ENCODE results near the gene CD300LF. TPM values are rescaled to one million over a fixed set of nuclear protein-coding genes. Genes with fewer than 3 reads are reported as not detected.

The CD300LF gene
- total and polyA plus RNA-seq, 4 donors: 0.53 to 1.5 (median 0.82) TPM

- under 1% methylated on average over 34 of the region's 34 CpGs for WGBS (ENCODE audit: insufficient coverage)
Observed at GRCh38 chr17:74748279-74748528, 35.5 kb upstream of the CD300LF start.

GRCh38 chr17:74746922-74747321 is 34.2 kb upstream of the CD300LF start:
- peaks cover 57% of the 10 kb centered on the region for H3K4me1 ChIP-seq (ENCODE audit: control insufficient read depth, insufficient read depth, low read length)
- H3K27me3 ChIP-seq (ENCODE audit: control insufficient read depth, insufficient read depth, low read length): peaks cover 40% of the 10 kb centered on the region

More at GRCh38 chr17:74748279-74748528, 35.5 kb upstream of the CD300LF start:
- Histone ChIP-seq H3K9me3 (ENCODE audit: control insufficient read depth, insufficient read depth, low read length) (no peaks in the 10 kb centered on the region), H3K4me1 (ENCODE audit: control insufficient read depth, insufficient read depth, low read length) (peaks cover 68% of the 10 kb centered on the region), H3K36me3 (ENCODE audit: control insufficient read depth, insufficient read depth, low read length) (peaks cover 17% of the 10 kb centered on the region), H3K27ac (ENCODE audit: low read depth, low read length) (peak overlapping the region; percentile 61), H3K4me3 (ENCODE audit: low read depth, low read length) (peak overlapping the region; percentile 52), H3K27me3 (ENCODE audit: control insufficient read depth, insufficient read depth, low read length) (peaks cover 38% of the 10 kb centered on the region)
- no peak for DNase-seq (ENCODE audit: low read depth in 4 of 6, low spot score in 6 of 6)

GRCh38 chr17:74746376-74746775 is 33.7 kb upstream of the CD300LF start:
- no peak overlapping the region for H3K27ac ChIP-seq (ENCODE audit: low read depth, low read length)
- peaks cover 51% of the 10 kb centered on the region for H3K4me1 ChIP-seq (ENCODE audit: control insufficient read depth, insufficient read depth, low read length)
- DNase-seq (ENCODE audit: low read depth in 4 of 6, low spot score in 6 of 6): no peak

More at GRCh38 chr17:74746922-74747321, 34.2 kb upstream of the CD300LF start:
- Histone ChIP-seq H3K9me3 (ENCODE audit: control insufficient read depth, insufficient read depth, low read length) (no peaks in the 10 kb centered on the region), H3K4me3 (ENCODE audit: low read depth, low read length) (no peak overlapping the region), H3K36me3 (ENCODE audit: control insufficient read depth, insufficient read depth, low read length) (peaks cover 9% of the 10 kb centered on the region), H3K27ac (ENCODE audit: low read depth, low read length) (peak overlapping the region; percentile 25)
- WGBS (ENCODE audit: insufficient coverage): 35% methylated on average over 6 of the region's 6 CpGs
- DNase-seq (ENCODE audit: low read depth in 4 of 6, low spot score in 6 of 6): no peak

GRCh38 chr17:74745548-74746177 is 32.9 kb upstream of the CD300LF start:
- H3K4me1 ChIP-seq (ENCODE audit: control insufficient read depth, insufficient read depth, low read length): peaks cover 45% of the 10 kb centered on the region
- WGBS (ENCODE audit: insufficient coverage): 100% methylated on average over 2 of the region's 8 CpGs
- no peak for DNase-seq (ENCODE audit: low read depth in 4 of 6, low spot score in 6 of 6)
- H3K9me3 ChIP-seq (ENCODE audit: control insufficient read depth, insufficient read depth, low read length): no peaks in the 10 kb centered on the region
- peaks cover 3% of the 10 kb centered on the region for H3K36me3 ChIP-seq (ENCODE audit: control insufficient read depth, insufficient read depth, low read length)
- no peak overlapping the region for H3K4me3 ChIP-seq (ENCODE audit: low read depth, low read length)
- H3K27ac ChIP-seq (ENCODE audit: low read depth, low read length): no peak overlapping the region
- H3K27me3 ChIP-seq (ENCODE audit: control insufficient read depth, insufficient read depth, low read length): peaks cover 47% of the 10 kb centered on the region

More at GRCh38 chr17:74746376-74746775, 33.7 kb upstream of the CD300LF start:
- H3K4me3 ChIP-seq (ENCODE audit: low read depth, low read length): no peak overlapping the region
- H3K9me3 ChIP-seq (ENCODE audit: control insufficient read depth, insufficient read depth, low read length): no peaks in the 10 kb centered on the region
- peaks cover 43% of the 10 kb centered on the region for H3K27me3 ChIP-seq (ENCODE audit: control insufficient read depth, insufficient read depth, low read length)
- 80% methylated on average over 5 of the region's 5 CpGs for WGBS (ENCODE audit: insufficient coverage)
- peaks cover 4% of the 10 kb centered on the region for H3K36me3 ChIP-seq (ENCODE audit: control insufficient read depth, insufficient read depth, low read length)

- Histone ChIP-seq H3K4me3 (ENCODE audit: low read depth, low read length) (peak overlapping the region; percentile 1), H3K36me3 (ENCODE audit: control insufficient read depth, insufficient read depth, low read length) (peaks cover under 1% of the 10 kb centered on the region), H3K27ac (ENCODE audit: low read depth, low read length) (peak overlapping the region; percentile 11), H3K27me3 (ENCODE audit: control insufficient read depth, insufficient read depth, low read length) (peaks cover 52% of the 10 kb centered on the region), H3K4me1 (ENCODE audit: control insufficient read depth, insufficient read depth, low read length) (peaks cover 38% of the 10 kb centered on the region), H3K9me3 (ENCODE audit: control insufficient read depth, insufficient read depth, low read length) (no peaks in the 10 kb centered on the region)
- 14% methylated on average over 18 of the region's 24 CpGs for WGBS (ENCODE audit: insufficient coverage)
- peak in 2 of 6 donors; percentile 57 to 84 for DNase-seq (ENCODE audit: low read depth in 4 of 6, low spot score in 6 of 6)
Observed at GRCh38 chr17:74744714-74745547, 32.2 kb upstream of the CD300LF start.

GRCh38 chr17:74744349-74744713 is 31.6 kb upstream of the CD300LF start:
- H3K27ac ChIP-seq (ENCODE audit: low read depth, low read length): no peak overlapping the region
- peaks cover 46% of the 10 kb centered on the region for H3K27me3 ChIP-seq (ENCODE audit: control insufficient read depth, insufficient read depth, low read length)
- H3K9me3 ChIP-seq (ENCODE audit: control insufficient read depth, insufficient read depth, low read length): no peaks in the 10 kb centered on the region
- WGBS (ENCODE audit: insufficient coverage): 22% methylated on average over 1 of the region's 2 CpGs
- no peaks in the 10 kb centered on the region for H3K36me3 ChIP-seq (ENCODE audit: control insufficient read depth, insufficient read depth, low read length)
- peaks cover 32% of the 10 kb centered on the region for H3K4me1 ChIP-seq (ENCODE audit: control insufficient read depth, insufficient read depth, low read length)
- DNase-seq (ENCODE audit: low read depth in 4 of 6, low spot score in 6 of 6): no peak
- no peak overlapping the region for H3K4me3 ChIP-seq (ENCODE audit: low read depth, low read length)

- Histone ChIP-seq H3K27me3 (ENCODE audit: control insufficient read depth, insufficient read depth, low read length) (peaks cover 47% of the 10 kb centered on the region), H3K4me3 (ENCODE audit: low read depth, low read length) (no peak overlapping the region), H3K4me1 (ENCODE audit: control insufficient read depth, insufficient read depth, low read length) (peaks cover 31% of the 10 kb centered on the region), H3K9me3 (ENCODE audit: control insufficient read depth, insufficient read depth, low read length) (no peaks in the 10 kb centered on the region), H3K27ac (ENCODE audit: low read depth, low read length) (no peak overlapping the region), H3K36me3 (ENCODE audit: control insufficient read depth, insufficient read depth, low read length) (no peaks in the 10 kb centered on the region)
- WGBS (ENCODE audit: insufficient coverage): no CpG with 5 or more reads among the region's 2 CpGs
- DNase-seq (ENCODE audit: low read depth in 4 of 6, low spot score in 6 of 6): no peak
Observed at GRCh38 chr17:74743755-74744154, 31.0 kb upstream of the CD300LF start.

GRCh38 chr17:74742978-74743545 is 30.3 kb upstream of the CD300LF start:
- no peak for DNase-seq (ENCODE audit: low read depth in 4 of 6, low spot score in 6 of 6)
- no peaks in the 10 kb centered on the region for H3K9me3 ChIP-seq (ENCODE audit: control insufficient read depth, insufficient read depth, low read length)
- peaks cover 37% of the 10 kb centered on the region for H3K4me1 ChIP-seq (ENCODE audit: control insufficient read depth, insufficient read depth, low read length)
- H3K27ac ChIP-seq (ENCODE audit: low read depth, low read length): no peak overlapping the region
- H3K27me3 ChIP-seq (ENCODE audit: control insufficient read depth, insufficient read depth, low read length): peaks cover 52% of the 10 kb centered on the region
- H3K36me3 ChIP-seq (ENCODE audit: control insufficient read depth, insufficient read depth, low read length): no peaks in the 10 kb centered on the region
- H3K4me3 ChIP-seq (ENCODE audit: low read depth, low read length): no peak overlapping the region
- 87% methylated on average over 7 of the region's 9 CpGs for WGBS (ENCODE audit: insufficient coverage)

GRCh38 chr17:74742153-74742515 is 29.4 kb upstream of the CD300LF start:
- Histone ChIP-seq H3K27me3 (ENCODE audit: control insufficient read depth, insufficient read depth, low read length) (peaks cover 53% of the 10 kb centered on the region), H3K36me3 (ENCODE audit: control insufficient read depth, insufficient read depth, low read length) (no peaks in the 10 kb centered on the region), H3K27ac (ENCODE audit: low read depth, low read length) (no peak overlapping the region), H3K9me3 (ENCODE audit: control insufficient read depth, insufficient read depth, low read length) (no peaks in the 10 kb centered on the region), H3K4me1 (ENCODE audit: control insufficient read depth, insufficient read depth, low read length) (peaks cover 37% of the 10 kb centered on the region), H3K4me3 (ENCODE audit: low read depth, low read length) (no peak overlapping the region)
- WGBS (ENCODE audit: insufficient coverage): no CpG with 5 or more reads among the region's 4 CpGs
- no peak for DNase-seq (ENCODE audit: low read depth in 4 of 6, low spot score in 6 of 6)

Measured in spinal cord (tissue), 10 donors.